Rectal smooth muscle tissue (tissue), 1 donor: ENCODE measurements around the gene KLRC2.
"Not testable (repeated sequence)": the region's sequence is repeated elsewhere in the genome, so short reads cannot be mapped to it uniquely, and the experiment has no call there.

Experiments
- H3K27ac ChIP-seq: one replicate; pipeline ENCODE4 v1.7.0; 2013; ENCODE audit warnings: low read depth, low read length, inconsistent platforms
- H3K27me3 ChIP-seq: one replicate; pipeline ENCODE4 v1.7.0; 2013; ENCODE audit warnings: low read length; ENCODE audit not compliant: control insufficient read depth, insufficient read depth
- H3K36me3 ChIP-seq: one replicate; pipeline ENCODE4 v1.7.0; 2013; ENCODE audit warnings: low read length; ENCODE audit not compliant: control insufficient read depth, insufficient read depth
- H3K4me1 ChIP-seq: one replicate; pipeline ENCODE4 v1.7.0; 2013; ENCODE audit warnings: low read length; ENCODE audit not compliant: control insufficient read depth, insufficient read depth
- H3K4me3 ChIP-seq: one replicate; pipeline ENCODE4 v1.7.0; 2013; ENCODE audit warnings: low read length
- H3K9ac ChIP-seq: one replicate; pipeline ENCODE4 v1.7.0; 2013; ENCODE audit warnings: low read length

KLRC2 gene

DNA sequence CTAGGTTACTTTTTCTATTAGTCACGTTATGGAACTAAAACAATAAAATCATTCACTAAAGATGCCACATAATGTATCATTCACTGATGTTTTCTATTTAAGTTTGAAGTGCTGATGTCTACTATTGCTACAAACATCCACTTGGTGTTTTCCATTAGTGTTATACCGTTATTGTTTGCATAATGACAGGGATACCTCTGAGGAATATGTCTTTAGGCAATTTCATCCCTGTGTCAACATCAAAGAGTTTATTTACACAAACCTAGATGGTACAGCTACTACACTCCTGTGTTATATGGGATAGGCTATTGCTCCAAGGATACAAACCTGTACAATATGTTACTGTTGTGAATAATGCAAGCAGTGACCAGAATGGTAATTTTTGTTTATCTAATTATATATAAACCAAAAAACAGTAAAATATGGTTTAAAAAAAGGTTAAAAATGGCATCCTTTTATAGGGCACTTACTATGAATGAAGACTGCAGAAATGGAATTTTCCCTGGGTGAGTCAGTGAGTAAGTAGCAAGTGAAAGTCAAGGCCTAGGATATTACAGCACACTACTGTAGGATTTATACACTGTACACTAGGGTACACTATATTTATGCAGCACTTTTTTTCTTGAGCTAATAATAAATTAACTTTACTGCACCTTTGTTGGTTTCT, 3.9 kb upstream of the KLRC2 start:
- H3K27me3 ChIP-seq, H3K4me3 ChIP-seq, H3K27ac ChIP-seq, H3K9ac ChIP-seq, H3K4me1 ChIP-seq, H3K36me3 ChIP-seq: not testable (repeated sequence)

DNA sequence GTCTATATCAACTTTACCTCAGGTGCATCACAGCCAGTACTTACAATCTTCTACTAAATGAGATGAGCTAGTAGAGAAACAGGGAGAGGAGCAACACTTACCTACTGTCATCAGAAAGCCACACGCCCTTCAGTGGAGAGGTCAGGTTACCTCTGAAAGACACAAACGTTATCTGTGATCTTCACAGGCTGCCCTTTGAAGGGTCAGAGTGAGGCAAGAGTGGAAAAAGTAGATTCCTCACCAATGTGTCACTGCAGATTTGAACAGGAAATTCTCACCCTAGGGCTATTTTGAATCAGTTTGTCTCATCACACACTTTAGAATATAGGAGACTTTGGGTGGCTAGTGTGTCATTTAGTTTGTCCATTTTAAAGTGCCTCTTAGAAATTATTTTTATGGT, 1.8 kb upstream of the KLRC2 start:
- H3K4me1 ChIP-seq, H3K27me3 ChIP-seq, H3K27ac ChIP-seq, H3K4me3 ChIP-seq, H3K36me3 ChIP-seq, H3K9ac ChIP-seq: not testable (repeated sequence)

DNA sequence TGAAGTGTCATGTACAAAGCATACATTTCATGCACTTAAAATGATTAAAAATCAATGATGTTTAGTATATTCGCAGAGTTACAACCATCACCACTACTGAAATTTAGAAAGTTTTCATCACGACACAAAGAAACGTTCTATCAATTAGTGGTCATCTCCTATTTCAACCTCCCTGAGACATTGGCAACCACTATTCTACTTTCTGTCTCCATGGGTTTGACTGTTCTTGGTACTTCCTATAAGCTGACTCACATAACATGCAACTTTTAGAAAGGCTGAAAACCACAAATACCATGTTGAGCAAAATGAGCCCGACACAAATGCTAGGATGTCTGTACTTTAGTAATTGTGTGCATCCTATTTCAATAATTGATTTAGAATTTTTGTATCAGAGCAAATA, 5.2 kb downstream of the KLRC2 start:
- H3K27me3 ChIP-seq, H3K27ac ChIP-seq, H3K9ac ChIP-seq, H3K36me3 ChIP-seq, H3K4me3 ChIP-seq, H3K4me1 ChIP-seq: not testable (repeated sequence)

DNA sequence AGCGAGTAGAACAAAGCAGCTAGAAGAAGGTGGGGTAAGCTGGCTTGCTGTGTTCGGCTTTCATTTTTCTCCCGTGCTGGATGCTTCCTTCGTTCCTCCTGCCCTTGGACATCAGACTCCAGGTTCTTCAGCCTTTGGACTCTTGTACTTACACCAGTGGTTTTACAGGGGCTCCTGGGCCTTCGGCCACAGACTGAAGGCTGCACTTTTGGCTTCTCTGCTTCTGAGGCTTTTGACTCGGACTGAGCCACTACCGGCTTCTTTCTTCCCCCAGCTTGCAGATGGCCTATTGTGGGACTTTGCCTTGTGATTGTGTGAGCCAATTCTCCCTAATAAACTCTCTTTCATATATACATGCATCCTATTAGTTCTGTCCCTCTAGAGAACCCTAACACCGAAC, 9.9 kb downstream of the KLRC2 start:
- H3K27ac ChIP-seq, H3K9ac ChIP-seq, H3K36me3 ChIP-seq, H3K4me1 ChIP-seq, H3K4me3 ChIP-seq, H3K27me3 ChIP-seq: not testable (repeated sequence)

DNA sequence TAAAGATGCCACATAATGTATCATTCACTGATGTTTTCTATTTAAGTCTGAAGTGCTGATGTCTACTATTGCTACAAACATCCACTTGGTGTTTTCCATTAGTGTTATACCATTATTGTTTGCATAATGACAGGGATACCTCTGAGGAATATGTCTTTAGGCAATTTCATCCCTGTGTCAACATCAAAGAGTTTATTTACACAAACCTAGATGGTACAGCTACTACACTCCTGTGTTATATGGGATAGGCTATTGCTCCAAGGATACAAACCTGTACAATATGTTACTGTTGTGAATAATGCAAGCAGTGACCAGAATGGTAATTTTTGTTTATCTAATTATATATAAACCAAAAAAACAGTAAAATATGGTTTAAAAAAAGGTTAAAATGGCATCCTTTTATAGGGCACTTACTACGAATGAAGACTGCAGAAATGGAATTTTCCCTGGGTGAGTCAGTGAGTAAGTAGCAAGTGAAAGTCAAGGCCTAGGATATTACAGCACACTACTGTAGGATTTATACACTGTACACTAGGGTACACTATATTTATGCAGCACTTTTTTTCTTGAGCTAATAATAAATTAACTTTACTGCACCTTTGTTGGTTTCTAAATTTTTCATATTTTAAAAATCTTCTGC, 11.4 kb downstream of the KLRC2 start:
- H3K9ac ChIP-seq, H3K27me3 ChIP-seq, H3K4me1 ChIP-seq, H3K36me3 ChIP-seq, H3K4me3 ChIP-seq, H3K27ac ChIP-seq: not testable (repeated sequence)

DNA sequence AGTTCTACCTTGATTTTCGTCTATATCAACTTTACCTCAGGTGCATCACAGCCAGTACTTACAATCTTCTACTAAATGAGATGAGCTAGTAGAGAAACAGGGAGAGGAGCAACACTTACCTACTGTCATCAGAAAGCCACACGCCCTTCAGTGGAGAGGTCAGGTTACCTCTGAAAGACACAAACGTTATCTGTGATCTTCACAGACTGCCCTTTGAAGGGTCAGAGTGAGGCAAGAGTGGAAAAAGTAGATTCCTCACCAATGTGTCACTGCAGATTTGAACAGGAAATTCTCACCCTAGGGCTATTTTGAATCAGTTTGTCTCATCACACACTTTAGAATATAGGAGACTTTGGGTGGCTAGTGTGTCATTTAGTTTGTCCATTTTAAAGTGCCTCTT, 13.7 kb downstream of the KLRC2 start:
- H3K36me3 ChIP-seq, H3K9ac ChIP-seq, H3K27ac ChIP-seq, H3K27me3 ChIP-seq, H3K4me1 ChIP-seq, H3K4me3 ChIP-seq: not testable (repeated sequence)

DNA sequence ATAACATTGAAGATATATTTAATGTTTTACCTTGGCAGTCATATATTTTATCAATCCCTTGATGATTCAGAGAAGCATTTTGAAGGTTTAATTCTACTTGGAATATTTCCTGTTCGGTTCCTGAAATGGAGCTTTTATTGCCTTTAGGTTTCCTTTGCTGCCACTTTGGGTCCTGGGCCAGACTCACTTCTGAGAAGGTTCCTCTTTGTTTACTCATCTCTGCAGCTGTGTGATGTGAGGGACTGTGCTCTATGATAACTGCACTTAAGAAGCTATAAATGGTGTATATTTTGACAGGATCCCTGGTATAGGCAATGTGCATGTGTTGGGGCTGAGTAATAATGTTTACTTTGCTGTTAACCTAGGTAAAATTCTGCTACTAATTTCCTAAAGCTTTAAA, 15.5 kb downstream of the KLRC2 start, which contains the start of gene KLRC3:
Gene KLRC3, minus strand, starts transcription at position 262 of the 400 bp plus-strand sequence. Its CDS starts 45 bp downstream, at position 217.
- not testable (repeated sequence) for H3K27me3 ChIP-seq, H3K27ac ChIP-seq, H3K36me3 ChIP-seq, H3K4me1 ChIP-seq, H3K9ac ChIP-seq, H3K4me3 ChIP-seq

DNA sequence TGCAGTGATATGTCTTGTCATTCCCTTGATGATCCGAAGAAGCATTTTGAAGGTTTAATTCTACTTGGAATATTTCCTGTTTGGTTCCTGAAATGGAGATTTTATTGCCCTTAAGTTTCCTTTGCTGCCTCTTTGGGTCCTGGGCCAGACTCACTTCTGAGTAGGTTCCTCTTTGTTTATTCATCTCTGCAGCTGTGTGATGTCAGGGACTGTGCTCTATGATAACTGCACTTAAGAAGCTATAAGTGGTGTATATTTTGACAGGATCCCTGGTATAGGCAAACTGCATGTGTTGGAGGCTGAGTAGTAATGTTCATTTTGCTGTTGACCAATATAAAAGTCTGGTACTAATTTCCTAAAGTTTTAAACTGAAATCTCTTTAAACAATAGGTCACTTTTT, 26.4 kb downstream of the KLRC2 start, which contains the start of gene KLRC4:
Gene KLRC4, minus strand, starts transcription at position 366 of the 400 bp plus-strand sequence. Its CDS starts 182 bp downstream, at position 184.
- Histone ChIP-seq H3K36me3 (no peaks in the 10 kb centered on the region), H3K27me3 (no peaks in the 10 kb centered on the region), H3K4me1 (no peaks in the 10 kb centered on the region), H3K9ac (no peak within 1 kb of the TSS), H3K27ac (no peak within 1 kb of the TSS), H3K4me3 (no peak within 1 kb of the TSS)

DNA sequence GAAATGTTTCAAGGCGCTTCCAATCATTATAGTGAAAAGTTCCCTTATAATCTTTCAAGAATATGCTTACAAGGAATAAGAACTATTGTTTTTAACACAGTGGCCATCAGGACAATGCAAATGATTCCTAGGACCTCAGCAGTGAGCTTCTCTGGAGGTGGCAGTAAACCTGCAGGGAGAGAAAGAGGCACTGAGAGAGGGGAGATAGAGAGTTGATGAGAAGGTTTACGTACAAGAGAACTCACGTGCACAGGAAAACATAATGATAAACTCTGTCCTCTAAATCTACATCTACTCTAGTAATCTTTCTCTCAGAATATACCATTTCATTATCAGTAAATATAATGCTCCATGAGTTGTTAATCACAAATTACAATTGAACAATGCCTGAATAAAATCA, 27.0 kb downstream of the KLRC2 start:
- no peak overlapping the region for H3K9ac ChIP-seq

DNA sequence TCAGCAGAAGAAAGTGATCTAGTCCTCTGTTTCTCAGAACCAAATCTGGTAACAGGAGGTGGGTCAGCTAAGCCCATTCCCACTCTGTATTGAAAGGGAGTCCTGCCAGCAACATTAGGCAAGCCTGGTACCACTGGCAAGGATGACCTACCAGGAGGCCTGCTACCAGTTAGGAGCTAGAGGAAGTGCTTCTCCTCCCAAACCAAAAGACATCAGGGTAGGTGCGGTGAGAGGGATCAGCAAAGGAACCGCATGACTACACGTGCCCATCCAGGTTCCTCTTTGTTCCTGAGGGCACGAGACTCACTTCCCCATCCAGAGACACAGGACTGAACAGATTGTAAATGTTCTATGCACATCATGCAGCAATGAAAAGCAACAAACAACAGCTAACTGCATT, 29.1 kb downstream of the KLRC2 start:
- Histone ChIP-seq H3K36me3 (no peaks in the 10 kb centered on the region), H3K9ac (no peak overlapping the region), H3K27ac (no peak overlapping the region), H3K4me1 (no peaks in the 10 kb centered on the region), H3K27me3 (no peaks in the 10 kb centered on the region), H3K4me3 (no peak overlapping the region)

More for the DNA sequence above, 27.0 kb downstream of the KLRC2 start:
- Histone ChIP-seq H3K27me3 (no peaks in the 10 kb centered on the region), H3K4me1 (no peaks in the 10 kb centered on the region), H3K27ac (no peak overlapping the region), H3K4me3 (no peak overlapping the region), H3K36me3 (no peaks in the 10 kb centered on the region)

DNA sequence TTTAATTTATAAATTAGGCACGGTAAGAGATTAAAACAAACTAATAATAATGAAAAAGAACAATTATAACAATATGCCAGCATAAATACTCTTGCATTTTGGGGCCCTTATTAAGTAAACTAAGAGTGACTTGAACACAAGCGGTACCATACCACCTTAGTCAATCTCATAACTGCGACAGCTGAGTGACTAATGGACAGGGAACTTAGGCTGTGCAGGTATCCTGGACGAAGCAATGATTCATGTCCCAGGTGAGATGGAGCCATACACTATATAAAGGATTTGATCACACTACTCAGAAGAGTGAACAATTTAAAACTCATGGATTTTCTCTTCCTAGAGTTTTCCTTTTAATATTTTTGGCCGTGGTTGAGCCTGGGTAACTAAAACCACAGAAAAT, 30.5 kb downstream of the KLRC2 start:
- Histone ChIP-seq H3K36me3 (no peaks in the 10 kb centered on the region), H3K4me3 (no peak overlapping the region), H3K27ac (no peak overlapping the region), H3K27me3 (no peaks in the 10 kb centered on the region), H3K4me1 (no peaks in the 10 kb centered on the region), H3K9ac (no peak overlapping the region)

DNA sequence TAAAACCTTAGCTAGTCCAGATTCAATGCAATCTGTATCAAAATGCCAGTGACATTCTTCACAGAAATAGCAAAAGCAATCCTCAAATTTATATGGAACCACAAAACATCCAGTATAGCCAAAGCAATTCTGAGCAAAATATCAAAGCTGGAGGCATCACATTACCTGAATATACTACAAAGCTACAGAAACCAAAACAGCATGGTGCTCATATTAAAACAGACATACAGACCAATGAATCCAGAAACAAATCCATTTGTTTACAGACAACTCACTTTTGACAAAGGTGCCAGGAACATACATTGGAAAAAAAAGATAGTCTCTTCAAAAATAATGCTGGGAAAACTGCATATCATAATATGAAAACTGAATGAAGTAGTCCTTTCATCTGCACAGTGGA, 31.0 kb downstream of the KLRC2 start:
- no peak overlapping the region for H3K27ac ChIP-seq

DNA sequence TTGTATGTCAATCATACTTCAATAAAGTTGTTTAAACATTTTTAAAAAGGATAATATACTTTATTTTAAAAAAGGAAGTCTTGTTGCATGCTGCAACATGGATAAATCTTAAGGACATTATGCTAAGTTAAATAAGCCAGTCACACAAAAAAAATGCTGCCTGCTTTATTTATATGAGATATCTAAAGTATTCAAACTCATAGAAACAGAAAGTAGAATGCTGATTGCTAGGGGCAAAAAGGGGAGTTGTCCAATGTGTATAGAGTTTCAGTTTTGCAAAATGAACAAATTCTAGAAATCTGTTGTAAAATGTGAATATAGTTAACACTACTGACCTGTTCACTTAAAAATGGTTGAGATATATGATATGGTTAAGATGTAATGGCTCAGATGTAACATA, 35.0 kb downstream of the KLRC2 start:
- Histone ChIP-seq H3K27ac (no peak overlapping the region), H3K4me1 (no peaks in the 10 kb centered on the region), H3K4me3 (no peak overlapping the region), H3K36me3 (no peaks in the 10 kb centered on the region), H3K9ac (no peak overlapping the region), H3K27me3 (no peaks in the 10 kb centered on the region)

More for the DNA sequence above, 31.0 kb downstream of the KLRC2 start:
- Histone ChIP-seq H3K9ac (no peak overlapping the region), H3K4me1 (no peaks in the 10 kb centered on the region), H3K27me3 (no peaks in the 10 kb centered on the region), H3K4me3 (no peak overlapping the region), H3K36me3 (no peaks in the 10 kb centered on the region)
